IPS-NIHi11 (cell line): ENCODE results near the gene C10orf53.
A peak's percentile ranks its signal among the peaks of the same experiment; 100 is the strongest.
"Not testable (repeated sequence)": the region's sequence is repeated elsewhere in the genome, so short reads cannot be mapped to it uniquely, and the experiment has no call there.

Source experiments
- DNase-seq: peaks from one replicate; pipeline ENCODE4 v3.0.0; 2012; ENCODE audit warnings: mixed read lengths, low spot score

Gene C10orf53

GRCh38 chr10:49688261-49688846 is 8.9 kb downstream of the C10orf53 start:
- no peak for DNase-seq

- no peak for DNase-seq
Measured at GRCh38 chr10:49688920-49689319, 9.5 kb downstream of the C10orf53 start.

GRCh38 chr10:49689882-49690510 is 10.5 kb downstream of the C10orf53 start:
- peak; percentile 51 for DNase-seq

GRCh38 chr10:49690698-49691356 is 11.4 kb downstream of the C10orf53 start:
- no peak for DNase-seq

GRCh38 chr10:49691588-49691987 is 12.1 kb downstream of the C10orf53 start:
- DNase-seq, result no peak

- DNase-seq, result no peak
Measured at GRCh38 chr10:49694466-49694865, 15.0 kb downstream of the C10orf53 start.

GRCh38 chr10:49696311-49696710 is 16.9 kb downstream of the C10orf53 start:
- DNase-seq, result no peak

- DNase-seq, result no peak
Measured at GRCh38 chr10:49698679-49699078, 19.2 kb downstream of the C10orf53 start.

- no peak for DNase-seq
Measured at GRCh38 chr10:49700211-49700610, 20.8 kb downstream of the C10orf53 start.

GRCh38 chr10:49700997-49701396 is 21.5 kb downstream of the C10orf53 start:
- DNase-seq, result peak; percentile 64

GRCh38 chr10:49707585-49707984 is 28.1 kb downstream of the C10orf53 start:
- no peak for DNase-seq

- no peak for DNase-seq
Measured at GRCh38 chr10:49709934-49710333, 30.5 kb downstream of the C10orf53 start.

GRCh38 chr10:49710966-49711365 is 31.5 kb downstream of the C10orf53 start:
- no peak for DNase-seq

- DNase-seq, result no peak
Measured at GRCh38 chr10:49711481-49711880, 32.0 kb downstream of the C10orf53 start.

GRCh38 chr10:49713266-49713665 is 33.8 kb downstream of the C10orf53 start:
- DNase-seq, result no peak

- not testable (repeated sequence) for DNase-seq
Measured at GRCh38 chr10:49715157-49715556, 35.7 kb downstream of the C10orf53 start.

GRCh38 chr10:49726593-49726992 is 47.1 kb downstream of the C10orf53 start:
- no peak for DNase-seq

- DNase-seq, result no peak
Measured at GRCh38 chr10:49733866-49734265, 54.4 kb downstream of the C10orf53 start.

GRCh38 chr10:49734676-49735075 is 55.2 kb downstream of the C10orf53 start:
- DNase-seq, result no peak

- DNase-seq, result no peak
Measured at GRCh38 chr10:49735161-49735560, 55.7 kb downstream of the C10orf53 start.

GRCh38 chr10:49735848-49736563 is 56.6 kb downstream of the C10orf53 start:
- no peak for DNase-seq

- no peak for DNase-seq
Measured at GRCh38 chr10:49736564-49737113, 57.2 kb downstream of the C10orf53 start.
